GM19193 (cell line): ENCODE data around the gene NDUFAF8.
A peak's percentile ranks its signal among the peaks of the same experiment; 100 is the strongest.

Experiments used
- POLR2A ChIP-seq: IDR thresholded peaks from 4 replicates; pipeline ENCODE4 v1.6.1; 2011; ENCODE audit not compliant: insufficient read depth, insufficient read length; ENCODE audit errors: extremely low read depth

NDUFAF8 gene

GRCh38 chr17:81238815-81239713 lies at the start of gene NDUFAF8, which contains the start of gene TEPSIN:
Gene NDUFAF8, plus strand, starts transcription at chr17:81239318. Its CDS starts 46 bp downstream, at chr17:81239364.
Gene TEPSIN, minus strand, starts transcription at chr17:81239055. Its CDS starts 22 bp downstream, at chr17:81239033.
- TF ChIP-seq POLR2A, result peak; percentile 66

- no peak for TF ChIP-seq POLR2A
Observed at GRCh38 chr17:81189670-81190530, 49.2 kb upstream of the NDUFAF8 start.

- no peak for TF ChIP-seq POLR2A
Observed at GRCh38 chr17:81190591-81190990, 48.5 kb upstream of the NDUFAF8 start.

GRCh38 chr17:81191116-81191515 lies 48.0 kb upstream of the NDUFAF8 start:
- TF ChIP-seq POLR2A, result no peak

GRCh38 chr17:81191646-81192045 lies 47.5 kb upstream of the NDUFAF8 start:
- TF ChIP-seq POLR2A, result no peak

- no peak for TF ChIP-seq POLR2A
Observed at GRCh38 chr17:81192386-81193050, 46.6 kb upstream of the NDUFAF8 start.

DNA sequence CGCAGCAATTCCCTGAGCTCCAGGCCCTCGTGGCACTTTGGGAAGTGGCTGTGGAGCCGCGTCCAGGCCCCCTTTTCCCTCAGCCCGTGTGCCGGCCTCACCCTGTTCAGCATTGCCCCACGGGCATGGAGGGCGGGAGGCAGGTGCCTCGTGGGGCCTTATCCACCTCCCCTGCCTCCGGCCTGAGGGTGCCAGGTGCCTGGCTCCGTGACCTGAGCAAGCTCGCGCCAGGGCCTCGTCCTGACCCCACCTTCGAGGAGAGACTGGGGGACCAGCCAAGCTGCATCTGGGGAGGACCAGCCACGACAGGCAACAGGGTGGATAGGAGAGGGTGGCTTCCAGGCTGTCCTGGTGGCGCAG lies 46.1 kb upstream of the NDUFAF8 start:
- no peak for TF ChIP-seq POLR2A

- no peak for TF ChIP-seq POLR2A
Observed at GRCh38 chr17:81193470-81194224, 45.5 kb upstream of the NDUFAF8 start.

DNA sequence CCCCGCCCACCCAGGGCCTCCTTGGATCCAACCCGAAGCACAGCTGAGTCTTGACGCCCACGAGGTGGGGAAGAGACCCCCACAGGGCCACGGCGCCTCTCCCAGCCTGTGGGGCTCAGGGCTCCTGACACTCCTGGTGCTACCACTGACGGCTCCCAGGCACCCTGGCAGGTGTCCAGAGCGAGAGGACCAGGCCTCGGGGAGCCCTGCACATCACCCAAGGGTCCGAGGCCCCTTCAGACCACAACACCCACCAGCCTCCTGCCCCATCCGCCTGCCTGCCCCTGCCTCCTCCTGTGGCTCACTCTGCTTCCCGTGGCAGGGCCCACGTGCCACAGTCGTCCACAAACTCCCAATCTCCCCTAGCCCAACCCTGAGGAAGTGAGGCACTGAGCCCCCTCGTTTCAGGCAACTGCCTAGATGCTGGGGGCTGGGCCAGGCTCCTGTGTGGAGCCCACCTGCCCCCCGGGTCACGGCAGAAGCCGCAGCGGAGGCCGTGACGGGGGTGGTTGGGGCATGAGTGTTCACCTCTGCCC lies 44.8 kb upstream of the NDUFAF8 start:
- no peak for TF ChIP-seq POLR2A

DNA sequence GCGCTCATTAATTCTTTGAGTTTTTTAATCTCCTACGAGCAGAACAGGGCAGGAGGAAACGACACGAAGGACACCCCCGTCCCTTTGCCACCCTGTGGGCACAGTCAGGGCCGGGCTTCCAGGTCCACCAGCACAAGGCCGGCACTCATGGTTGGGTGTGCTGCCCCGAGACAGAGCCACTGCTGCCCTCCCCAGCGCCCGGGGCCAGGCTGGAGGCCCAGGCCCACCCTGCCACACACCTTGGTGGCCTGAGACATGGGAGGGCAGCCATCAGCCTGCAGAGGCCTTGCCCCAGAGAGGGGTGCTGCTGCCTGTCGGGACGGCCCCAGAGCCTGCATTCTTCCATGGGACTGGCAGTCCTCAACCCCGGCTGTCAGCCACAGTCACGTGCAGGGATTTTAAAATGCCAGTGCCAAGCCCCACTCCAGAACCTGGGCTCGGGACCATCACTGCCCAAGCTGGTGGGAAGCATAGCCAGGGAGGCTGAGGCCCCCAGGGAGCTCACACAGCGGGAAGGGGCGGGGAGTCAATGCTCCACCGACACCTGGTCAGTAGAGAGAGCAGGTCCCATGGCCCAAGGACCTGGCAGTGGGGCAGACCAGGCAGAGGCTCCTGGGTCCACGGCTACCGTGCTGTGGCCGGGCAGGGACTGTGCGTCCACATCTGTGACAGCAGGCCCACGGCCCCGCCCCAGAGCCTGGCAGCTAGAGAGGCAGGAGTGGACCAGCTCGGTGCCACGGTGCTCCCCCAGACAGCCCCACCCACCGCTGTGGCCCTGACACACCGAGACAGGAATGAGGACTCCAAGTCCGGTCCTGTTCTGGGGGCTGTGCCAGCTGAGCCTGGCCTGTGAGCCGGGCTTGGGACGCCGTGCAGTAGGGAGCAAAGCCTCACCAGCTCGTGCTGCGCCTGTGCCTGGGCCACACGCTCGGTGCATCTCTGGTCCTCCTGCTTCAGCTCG lies 43.9 kb upstream of the NDUFAF8 start:
- no peak for TF ChIP-seq POLR2A

DNA sequence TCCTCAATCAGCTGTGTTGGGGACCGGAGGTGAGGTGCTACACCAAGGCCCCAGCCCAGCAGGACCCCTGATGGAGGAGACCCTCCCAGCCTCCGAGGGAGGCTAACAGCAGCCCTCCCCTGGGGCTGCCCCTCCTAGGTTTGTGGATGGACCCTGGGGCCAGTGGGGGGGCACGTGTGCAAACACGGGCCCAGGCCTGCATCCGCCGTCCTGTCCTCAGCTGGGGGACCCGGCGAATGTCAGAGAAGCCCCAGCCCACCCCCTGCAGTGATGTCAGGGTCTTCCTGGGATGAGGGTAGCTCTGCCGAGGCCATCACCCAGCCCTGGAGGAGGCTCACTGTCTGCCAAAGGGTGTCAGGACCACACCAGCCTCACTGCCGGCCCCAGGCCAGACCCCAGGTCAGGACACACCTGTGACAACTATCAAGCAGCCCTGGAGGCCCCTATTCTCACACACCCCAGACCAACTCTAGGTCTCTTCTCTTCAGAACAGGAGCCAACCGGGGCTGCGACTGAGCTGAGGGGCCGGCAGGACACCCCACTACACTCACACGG lies 43.1 kb upstream of the NDUFAF8 start:
- no peak for TF ChIP-seq POLR2A

DNA sequence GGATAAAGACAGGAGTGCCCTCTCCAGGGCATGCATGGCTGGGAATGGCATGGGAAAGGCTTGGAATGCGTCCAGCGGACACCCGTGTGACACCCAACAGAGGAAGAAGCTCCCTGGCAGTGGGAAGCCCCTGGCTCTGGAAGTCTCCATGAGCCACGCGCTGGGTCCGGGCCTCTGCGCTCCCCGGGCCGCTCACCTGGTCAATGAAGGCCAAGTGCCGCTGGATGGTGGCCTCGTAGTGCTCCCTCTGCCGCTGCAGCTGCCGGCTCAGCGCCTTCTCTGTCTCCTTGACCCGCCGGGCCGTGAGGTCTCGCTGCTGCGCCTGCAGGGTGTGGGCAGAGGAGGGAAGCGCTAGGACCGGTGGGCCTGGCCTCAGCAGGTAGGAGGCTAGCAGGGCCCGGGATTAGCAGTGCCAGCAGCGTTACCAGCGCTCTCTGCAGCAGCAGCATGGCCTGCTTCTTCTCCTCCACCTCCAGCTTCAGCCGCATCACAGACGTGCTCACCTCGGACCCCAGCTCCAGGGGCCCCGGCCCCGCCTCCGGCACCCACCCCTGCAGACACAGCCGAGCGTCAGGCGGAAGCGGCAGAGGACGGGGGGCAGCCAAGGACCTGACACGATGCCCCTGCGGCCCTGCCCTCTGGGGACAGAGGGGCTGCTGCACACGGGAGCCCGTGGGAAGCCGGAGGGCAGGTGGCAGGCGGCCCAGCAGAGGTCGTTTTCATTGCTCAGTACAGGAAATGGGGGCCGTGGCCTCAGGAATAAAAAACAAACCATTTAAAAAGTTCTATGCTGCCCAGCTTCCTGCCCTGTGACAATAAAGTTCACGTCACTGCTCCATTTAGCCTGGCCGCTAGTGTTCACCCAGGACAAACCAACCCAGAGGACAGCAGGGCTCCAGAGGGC lies 42.4 kb upstream of the NDUFAF8 start:
- no peak for TF ChIP-seq POLR2A
